Epithelial cell of esophagus (primary cell): ENCODE measurements around the gene VPS37B.

Source experiments
- DNase-seq: peaks from one replicate; pipeline ENCODE4 v3.0.0; 2010; ENCODE audit warnings: low read depth
- H3K4me3 ChIP-seq: 2 replicates; pipeline ENCODE4 v1.5.1; 2011; ENCODE audit warnings: mild to moderate bottlenecking, low read length, control low read depth
- CTCF ChIP-seq: IDR thresholded peaks from 2 replicates; pipeline ENCODE4 v1.5.1; 2011; ENCODE audit warnings: low read depth, mild to moderate bottlenecking, low read length, control low read depth, inconsistent platforms; ENCODE audit not compliant: insufficient read depth; ENCODE audit errors: missing control alignments

VPS37B gene

GRCh38 chr12:122868471-122869177 is 27.3 kb downstream of the VPS37B start:
- DNase-seq: no peak
- no peak for TF ChIP-seq CTCF
- H3K4me3 ChIP-seq: no peak overlapping the region

- peak; percentile 85 for DNase-seq
These were observed 28.0 kb downstream of the VPS37B start for GRCh38 chr12:122867691-122868461.

GRCh38 chr12:122866950-122867607 is 28.8 kb downstream of the VPS37B start:
- no peak overlapping the region for H3K4me3 ChIP-seq
- DNase-seq: no peak
- no peak for TF ChIP-seq CTCF

More at GRCh38 chr12:122867691-122868461, 28.0 kb downstream of the VPS37B start:
- peak; percentile 41 for TF ChIP-seq CTCF
- no peak overlapping the region for H3K4me3 ChIP-seq

GRCh38 chr12:122866379-122866778 is 29.5 kb downstream of the VPS37B start:
- no peak overlapping the region for H3K4me3 ChIP-seq
- TF ChIP-seq CTCF: no peak
- no peak for DNase-seq

- no peak for DNase-seq
- peak; percentile 50 for TF ChIP-seq CTCF
- H3K4me3 ChIP-seq: no peak overlapping the region
These were observed 30.4 kb downstream of the VPS37B start for GRCh38 chr12:122865268-122866231.

GRCh38 chr12:122864894-122865253 is 31.1 kb downstream of the VPS37B start:
- no peak for DNase-seq
- no peak for TF ChIP-seq CTCF
- no peak overlapping the region for H3K4me3 ChIP-seq
